Myocyte (in vitro differentiated cells): Measurements from ENCODE around the gene ILRUN. TPM values are rescaled to one million over a fixed set of nuclear protein-coding genes. Genes with fewer than 3 reads are reported as not detected.
A peak's percentile ranks its signal among the peaks of the same experiment; 100 is the strongest.
"Not testable (repeated sequence)": the region's sequence is repeated elsewhere in the genome, so short reads cannot be mapped to it uniquely, and the experiment has no call there.

Source experiments
- DNase-seq: peaks from one replicate; pipeline ENCODE4 v3.0.0-alpha.2; 2012; ENCODE audit warnings: low read depth
- total RNA-seq: library from RNA; depleted of rRNA; stranded (reverse); fragments of >200 nt; gene quantifications from 2 replicates; pipeline ENCODE4 v1.2.3, GENCODE V29; 2014

Gene ILRUN
- total RNA-seq, 1 donor from 2014 or later: 46.7 TPM

DNA sequence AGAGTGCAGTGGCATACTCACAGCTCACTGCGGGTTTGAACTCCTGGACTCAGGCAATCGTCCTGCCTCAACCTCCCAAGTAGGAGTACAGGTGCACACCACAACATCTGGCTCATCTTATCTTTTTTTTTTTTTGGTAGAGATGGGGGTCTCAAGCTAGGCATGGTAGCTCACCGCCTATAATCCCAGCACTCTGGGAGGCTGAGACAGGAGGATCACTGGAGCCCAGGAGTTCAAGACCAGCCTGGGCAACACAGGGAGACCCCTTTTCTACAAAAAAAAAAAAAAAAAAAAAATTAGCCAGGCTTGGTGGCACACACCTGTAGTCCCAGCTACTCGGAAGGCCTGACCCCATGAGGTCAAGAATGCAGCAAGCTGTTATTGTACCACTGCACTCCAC lies 31.5 kb downstream of the ILRUN start:
- DNase-seq: no peak

DNA sequence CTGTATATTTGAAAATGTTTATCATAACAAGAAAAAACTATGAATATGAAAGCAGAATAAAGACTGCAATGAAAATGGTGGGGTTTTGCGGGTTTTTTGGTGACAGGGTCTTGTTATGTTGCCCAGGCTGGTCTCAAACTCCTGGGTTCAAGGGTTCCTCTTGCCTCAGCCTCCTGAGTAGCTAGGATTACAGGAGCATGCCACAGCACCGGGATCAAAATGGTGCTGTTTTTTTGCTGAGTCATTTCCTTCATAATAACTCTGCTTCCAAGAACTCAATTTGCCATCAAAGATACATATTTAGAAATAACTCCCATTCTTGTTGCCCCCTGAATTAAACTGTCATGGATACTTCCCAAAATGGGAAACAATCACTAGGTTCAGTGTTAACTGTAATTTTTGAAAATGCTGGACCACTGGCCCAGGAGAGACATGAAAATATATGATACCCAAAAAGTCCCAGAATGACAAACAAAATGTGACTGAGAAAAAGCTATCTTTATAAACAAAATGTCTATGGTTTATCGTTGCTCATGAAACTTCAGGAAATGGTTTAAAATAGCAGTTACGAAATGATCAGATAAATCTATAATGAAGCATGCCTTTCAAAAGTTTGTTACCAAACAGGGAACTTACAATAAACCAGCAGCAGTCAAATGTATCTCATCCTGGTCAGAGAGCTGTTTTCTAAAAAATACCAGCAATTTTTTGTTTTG lies 32.2 kb downstream of the ILRUN start:
- DNase-seq: peak; percentile 26

DNA sequence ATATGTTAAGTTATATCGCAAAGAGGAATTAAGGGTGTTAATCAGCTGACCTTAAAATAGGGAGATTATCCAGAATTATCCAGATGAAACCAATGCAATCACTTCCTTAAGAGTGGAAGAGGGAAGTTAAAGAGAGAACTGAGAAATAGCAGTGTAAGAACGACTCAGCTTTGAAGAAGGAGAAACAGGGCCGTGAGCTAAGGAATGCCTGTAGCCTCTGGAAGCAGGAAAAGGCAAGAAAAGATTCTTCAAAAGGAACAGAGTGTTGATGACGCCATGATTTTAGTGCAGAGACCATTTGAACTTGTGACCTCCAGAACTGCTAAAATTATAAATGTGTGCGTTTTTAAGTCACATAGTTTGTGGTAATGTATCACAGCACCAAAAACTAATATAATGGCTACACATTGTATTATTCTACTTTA lies 32.7 kb downstream of the ILRUN start:
- DNase-seq: no peak

DNA sequence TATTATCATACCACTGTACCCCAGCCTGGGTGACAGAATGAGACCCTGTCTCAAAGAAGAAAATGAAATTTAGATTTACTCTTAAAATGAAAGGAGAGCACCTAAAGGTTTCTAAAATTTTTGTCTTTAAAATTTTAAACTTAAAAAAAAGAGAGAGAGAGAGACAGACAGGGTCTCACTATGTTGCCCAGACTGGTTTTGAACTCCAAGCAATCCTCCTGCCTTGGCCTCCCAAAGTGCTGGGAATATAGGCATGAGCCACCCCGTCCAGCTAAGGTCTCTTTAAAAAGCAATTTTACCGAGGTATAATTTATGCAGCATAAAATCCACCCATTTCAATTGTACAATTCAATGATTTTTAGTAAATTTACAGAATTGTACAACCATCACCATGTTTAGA lies 33.2 kb downstream of the ILRUN start:
- no peak for DNase-seq

DNA sequence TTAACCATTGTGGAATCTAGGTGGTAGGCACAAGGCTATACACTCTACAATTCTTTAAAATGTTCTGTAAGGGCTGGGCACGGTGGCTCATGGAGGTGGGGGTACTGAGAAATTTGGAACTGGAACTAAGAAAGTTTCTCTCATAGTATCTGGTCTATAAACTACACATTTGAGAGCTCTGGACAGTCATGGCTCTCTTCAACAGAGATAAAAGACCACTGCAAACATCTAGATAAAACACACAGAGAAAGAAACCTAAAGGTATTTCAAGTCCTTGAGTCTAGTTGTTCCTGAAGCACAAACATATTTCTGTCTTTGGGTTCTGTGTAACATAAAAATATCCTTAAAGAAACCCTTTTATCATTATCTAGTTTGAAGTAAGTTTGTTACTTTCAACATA lies 35.2 kb downstream of the ILRUN start:
- DNase-seq: no peak

DNA sequence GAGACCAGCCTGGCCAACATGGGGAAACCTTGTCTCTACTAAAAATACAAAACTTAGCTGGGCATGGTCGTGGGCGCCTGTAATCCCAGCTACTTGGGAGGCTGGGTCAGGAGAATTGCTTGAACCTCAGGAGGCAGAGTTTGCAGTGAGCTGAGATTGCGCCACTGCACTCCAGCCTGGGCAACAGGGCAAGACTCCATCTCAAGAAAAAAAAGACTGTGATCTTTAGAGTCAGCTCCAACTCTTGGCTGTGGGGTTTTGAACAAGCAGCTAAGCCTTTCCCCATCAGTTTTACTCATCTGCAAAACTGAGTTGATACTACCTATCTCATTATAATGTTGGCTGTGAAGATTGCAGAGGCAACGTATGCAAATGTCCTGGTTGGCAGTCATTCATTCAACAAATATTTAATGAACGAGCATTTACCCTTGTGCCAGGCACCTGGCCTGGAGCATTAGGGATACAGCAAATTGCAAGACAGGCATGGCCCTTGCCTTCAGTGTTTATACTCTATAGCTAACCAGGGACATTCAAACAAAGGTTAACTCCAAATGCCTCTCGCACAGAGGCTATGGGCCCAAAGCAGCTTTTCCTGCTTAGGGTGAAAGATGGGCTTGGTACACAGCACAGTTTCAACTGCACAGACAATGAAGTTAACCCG lies 37.8 kb downstream of the ILRUN start:
- DNase-seq: no peak

DNA sequence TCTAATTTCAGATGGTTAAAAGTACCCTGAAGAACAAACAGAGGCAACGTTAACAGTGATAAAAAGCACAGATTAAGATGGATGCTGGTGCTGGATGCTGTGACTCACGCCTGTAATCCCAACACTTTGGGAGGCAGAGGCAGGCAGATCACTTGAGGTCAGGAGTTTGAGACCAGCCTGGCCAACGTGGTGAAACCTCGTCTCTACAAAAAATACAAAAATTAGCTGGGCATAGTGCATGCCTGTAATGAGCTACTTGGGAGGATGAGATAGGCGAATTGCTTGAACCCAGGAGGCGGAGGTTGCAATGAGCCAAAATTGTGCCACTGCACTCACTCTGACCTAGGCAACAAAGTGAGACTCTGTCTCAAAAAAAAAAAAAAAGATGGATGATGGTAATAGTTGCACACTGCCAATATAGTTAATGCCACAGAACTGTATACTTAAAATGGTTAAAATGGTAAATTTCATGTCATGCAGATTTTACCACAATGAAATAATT lies 38.5 kb downstream of the ILRUN start:
- DNase-seq: not testable (repeated sequence)

DNA sequence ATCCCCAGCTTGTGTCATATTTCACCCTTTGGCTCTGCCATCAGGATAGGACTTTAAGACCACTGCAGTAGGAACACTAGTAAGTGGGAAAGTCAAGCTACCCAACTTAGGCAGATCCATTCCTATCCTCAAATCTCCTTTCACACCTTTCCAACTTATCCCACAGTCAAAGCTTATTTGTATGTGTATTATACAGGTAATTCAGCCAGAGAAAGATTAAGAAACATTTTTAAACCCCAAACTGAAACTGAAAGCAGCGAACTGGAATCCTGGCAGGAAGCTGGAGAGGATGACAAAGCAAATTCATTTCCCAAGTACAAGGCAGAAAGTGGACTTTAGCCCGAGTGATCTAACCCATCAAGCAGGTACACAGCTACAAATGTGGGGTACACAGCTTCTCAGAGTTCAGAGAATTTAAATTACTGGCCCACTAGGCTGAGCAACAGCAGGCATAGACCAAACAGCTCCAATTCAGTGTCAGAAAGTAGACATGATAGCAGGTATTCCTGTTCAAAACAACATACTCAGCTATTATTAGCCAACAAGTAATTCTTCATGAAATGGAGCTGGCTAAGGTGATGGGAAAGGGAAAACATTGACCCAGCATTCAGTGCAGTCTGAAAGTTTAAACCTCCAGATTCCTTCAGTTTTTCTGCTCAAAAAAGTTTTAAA lies 39.1 kb downstream of the ILRUN start:
- peak; percentile 85 for DNase-seq

DNA sequence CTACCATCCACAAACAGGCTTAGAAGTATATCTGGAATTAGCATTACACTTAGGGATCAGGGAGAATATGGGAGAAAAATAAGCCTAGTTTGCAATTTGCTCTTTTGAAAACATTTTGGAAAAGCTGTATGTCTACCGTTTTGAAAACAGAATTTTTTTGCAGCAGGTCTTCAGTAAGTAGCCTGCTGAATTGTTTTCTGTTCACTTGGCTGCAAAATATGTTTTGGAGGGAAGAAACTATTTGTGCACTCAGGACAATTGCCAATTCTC lies 39.6 kb downstream of the ILRUN start:
- no peak for DNase-seq

DNA sequence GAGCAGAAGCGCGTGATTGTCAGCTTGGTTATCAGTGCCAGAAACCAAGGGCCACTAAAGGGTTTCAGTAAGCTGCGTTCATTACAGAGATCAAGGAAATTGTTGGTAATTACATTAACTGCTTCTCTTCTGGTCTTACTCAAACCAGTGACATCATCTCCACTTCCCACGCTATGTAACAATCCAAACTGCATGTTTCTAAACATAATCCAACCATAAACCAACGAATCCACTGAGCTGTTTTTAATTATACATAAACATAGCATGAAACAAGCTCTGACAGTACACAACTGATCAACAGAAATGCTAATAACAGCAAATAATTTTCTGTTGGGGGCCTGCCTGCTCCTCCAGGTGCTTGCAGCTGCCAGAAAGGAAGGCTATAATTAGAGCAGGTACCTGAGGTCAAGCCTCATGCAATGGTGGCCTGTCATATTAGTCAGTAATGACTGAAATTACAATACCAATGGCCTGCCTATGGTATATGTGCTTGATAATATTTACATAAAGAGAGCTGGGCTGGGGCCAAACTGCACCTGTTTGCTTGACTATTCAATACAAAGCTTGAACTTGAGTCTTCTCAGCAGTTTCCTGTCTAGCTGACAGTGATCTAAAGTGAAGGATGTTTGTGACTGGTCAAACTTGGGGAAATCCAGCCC lies 40.1 kb downstream of the ILRUN start:
- no peak for DNase-seq

DNA sequence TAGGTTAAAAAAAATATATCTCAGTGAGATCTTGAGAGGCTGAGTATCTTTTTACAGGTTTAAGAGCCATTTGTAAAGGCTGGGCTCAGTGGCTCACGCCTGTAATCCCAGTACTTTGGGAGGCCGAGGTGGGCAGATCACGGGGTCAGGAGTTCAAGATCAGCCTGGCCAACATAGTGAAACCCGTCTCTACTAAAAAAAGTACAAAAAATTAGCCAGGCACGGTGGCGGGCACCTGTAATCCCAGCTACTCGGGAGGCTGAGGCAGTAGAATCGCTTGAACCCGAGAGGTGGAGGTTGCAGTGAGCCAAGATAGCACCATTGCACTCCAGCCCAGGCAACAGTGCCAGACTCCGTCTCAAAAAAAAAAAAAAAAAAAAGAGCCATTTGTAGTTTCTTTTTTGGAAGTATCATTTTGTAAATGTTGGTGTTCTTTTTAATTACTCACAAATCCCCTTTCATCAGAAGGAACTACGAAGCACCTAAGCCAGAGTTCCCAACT lies 40.6 kb downstream of the ILRUN start:
- not testable (repeated sequence) for DNase-seq

DNA sequence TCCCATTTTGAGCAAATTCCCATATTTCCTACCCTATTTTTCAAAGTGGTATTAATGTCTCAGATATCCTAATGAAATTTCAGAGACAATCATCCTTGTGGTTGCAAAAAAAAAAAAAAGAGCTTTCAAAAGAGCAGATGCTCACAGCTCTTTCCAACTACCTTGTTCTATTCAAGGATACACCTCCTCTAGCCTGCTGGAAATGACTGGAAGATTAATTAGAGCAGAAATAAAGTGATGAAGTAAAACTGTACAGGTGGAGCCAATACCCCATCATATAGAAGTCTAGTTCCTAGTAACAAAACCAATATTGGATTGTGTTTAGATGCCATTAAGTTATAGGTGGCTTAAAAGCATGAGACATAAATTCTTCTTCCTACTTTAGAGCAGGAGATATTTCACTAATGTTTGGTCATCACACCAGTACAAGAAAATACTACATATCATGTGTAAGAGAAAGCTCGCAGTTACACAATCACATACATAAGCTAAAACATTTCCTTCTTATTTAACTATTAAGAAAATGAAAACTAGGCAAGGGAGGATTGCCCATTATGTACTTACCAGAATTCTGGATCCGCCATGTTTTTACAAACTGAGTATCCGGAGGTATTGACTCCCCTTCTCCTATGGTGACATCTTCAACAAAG lies 42.4 kb downstream of the ILRUN start:
- DNase-seq: no peak

DNA sequence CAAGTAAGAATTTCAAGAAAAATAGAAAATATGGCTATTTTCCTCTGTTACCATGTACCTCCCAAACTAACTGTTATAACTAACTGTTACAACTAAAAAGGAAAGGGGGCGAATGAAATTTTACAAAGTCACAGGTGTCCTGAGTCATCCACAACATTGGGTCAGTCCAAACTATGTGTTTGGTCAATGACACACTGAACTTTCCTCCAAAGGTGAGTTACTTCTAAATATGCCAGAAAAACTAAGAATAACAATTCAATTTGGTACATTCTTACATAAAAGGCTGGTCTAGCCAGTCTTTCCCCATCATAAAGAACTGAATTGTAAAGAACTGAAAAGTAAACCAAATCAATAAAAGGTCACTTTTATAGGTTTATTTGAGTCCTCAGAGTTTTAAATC lies 44.3 kb downstream of the ILRUN start:
- DNase-seq: no peak

DNA sequence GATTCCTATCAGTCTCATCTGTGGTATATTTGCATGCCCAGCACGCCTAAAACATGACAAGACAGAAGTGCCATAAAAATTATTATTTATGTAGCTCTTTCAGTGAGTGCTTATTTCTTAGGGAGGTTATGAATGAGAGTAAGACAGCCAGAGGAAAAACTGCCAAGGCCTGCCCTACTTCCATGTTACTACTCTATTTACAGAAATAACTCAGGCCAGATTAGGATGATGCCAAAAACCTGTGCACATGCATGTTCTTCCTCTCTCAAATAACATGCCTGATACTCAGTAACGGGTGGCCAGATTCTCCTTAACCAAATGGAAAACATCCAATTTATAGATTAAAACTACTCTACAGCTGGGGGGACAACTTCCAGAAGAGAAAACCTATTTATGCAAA lies 45.7 kb downstream of the ILRUN start:
- DNase-seq: no peak

DNA sequence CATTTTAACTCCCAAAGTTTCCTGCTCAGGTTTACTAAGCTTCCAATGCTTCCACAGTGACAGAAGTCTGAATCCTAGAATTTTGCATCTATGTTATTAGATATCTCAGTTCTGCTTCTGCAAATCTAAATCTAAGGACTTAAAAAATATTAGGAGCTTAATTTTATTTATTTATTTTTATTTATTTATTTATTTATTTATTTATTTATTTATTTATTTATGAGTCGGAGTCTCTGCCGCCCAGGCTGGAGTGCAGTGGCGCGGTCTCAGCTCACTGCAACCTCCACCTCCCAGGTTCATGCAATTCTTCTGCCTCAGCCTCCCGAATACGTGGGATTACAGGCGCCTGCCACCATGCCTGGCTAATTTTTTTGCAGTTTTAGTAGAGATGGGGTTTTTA lies 46.3 kb downstream of the ILRUN start:
- DNase-seq: not testable (repeated sequence)

DNA sequence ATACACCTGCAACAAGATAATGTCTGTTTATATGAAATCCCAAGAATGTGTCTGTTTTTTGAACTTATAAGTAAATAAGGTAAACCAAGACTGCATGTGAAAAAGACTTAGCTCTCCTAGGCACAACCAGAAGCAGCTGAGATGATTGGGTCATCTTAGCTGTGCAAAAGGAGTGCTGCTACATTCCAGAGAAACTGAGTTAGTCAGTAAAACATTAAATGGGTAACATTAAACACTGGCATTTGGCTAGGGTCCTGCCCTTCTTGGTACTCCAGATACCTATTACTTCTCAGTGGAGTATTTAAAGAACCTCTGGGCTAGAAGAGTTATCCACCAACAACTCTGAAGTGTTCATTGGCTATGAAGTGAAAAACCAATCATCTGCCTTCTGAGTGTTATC lies 47.8 kb downstream of the ILRUN start:
- no peak for DNase-seq

Other genes starting within 250 kb of the ILRUN start
- gene PACSIN1, start 230.7 kb downstream of the ILRUN start, total RNA-seq: 4.4 and 5.4 TPM in 2 replicates
- not detected in 2 replicates for gene SPDEF, start 140.4 kb downstream of the ILRUN start, total RNA-seq
- gene SNRPC, start 60.7 kb upstream of the ILRUN start, total RNA-seq: 49.3 and 72.5 TPM in 2 replicates
- gene BLTP3A, start 95.3 kb upstream of the ILRUN start, total RNA-seq: 6.3 and 7.2 TPM in 2 replicates
- gene TAF11, start 191.3 kb upstream of the ILRUN start, total RNA-seq: 33.1 and 38.6 TPM in 2 replicates
- 70.6 and 90.2 TPM in 2 replicates for gene ANKS1A, start 192.5 kb upstream of the ILRUN start, total RNA-seq